Measurements from ENCODE around the gene PMPCA. TPM values are rescaled to one million over a fixed set of nuclear protein-coding genes. Genes with fewer than 3 reads are reported as not detected.

The PMPCA gene
- total RNA-seq, 1 experiment from 2014 or later = 94.5 TPM

DNA sequence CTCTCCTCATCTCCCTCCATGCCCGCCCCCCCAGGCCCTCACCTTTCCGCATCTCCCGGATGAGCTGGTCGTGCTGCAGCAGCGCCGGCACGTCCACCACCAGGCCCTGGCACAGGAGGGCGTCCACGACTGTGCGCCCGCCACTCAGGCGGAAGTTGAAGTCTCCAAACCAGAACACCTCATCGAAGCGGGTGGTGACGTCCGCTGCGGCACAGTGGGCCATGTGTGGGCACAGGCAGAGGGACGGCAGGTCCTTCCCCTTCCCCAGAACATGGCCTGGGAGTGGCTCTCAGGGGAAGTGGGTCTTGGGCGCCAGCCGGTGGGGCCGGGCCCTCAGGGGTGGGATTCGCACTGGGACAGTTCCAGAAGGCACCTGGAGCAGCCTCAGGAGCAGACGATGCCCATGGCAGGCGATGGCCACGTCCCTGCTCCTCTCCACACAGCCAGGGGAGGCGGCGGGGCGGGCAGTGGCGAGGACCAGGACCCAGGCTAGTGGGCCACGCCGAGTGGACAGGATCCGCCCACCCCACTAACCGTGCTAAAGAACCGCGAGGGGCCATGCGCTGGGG, 21.4 kb downstream of the PMPCA start:
- no peak overlapping the region for H2AK5ac ChIP-seq (ENCODE audit: insufficient read length, low read length)
- H2BK12ac ChIP-seq (ENCODE audit: insufficient read length, low read depth, low read length) = no peak overlapping the region
- H3K23ac ChIP-seq (ENCODE audit: insufficient read length, low read depth, low read length) = no peak overlapping the region
- Mint-ChIP-seq H3K9me3 (no peaks in the 10 kb centered on the region), H3K36me3 (ENCODE audit: insufficient read depth in 1 of 3, low read depth in 3 of 3) (peaks cover 4 to 25% (median 23%) of the 10 kb centered on the region in 3 experiments; a peak in 6 of 7 replicates), H3K27ac (no peak overlapping the region), H3K27me3 (ENCODE audit: low read depth) (no peaks in the 10 kb centered on the region), H3K4me3 (no peak overlapping the region), H3K4me1 (peaks cover 3% of the 10 kb centered on the region in 2 experiments; a peak in 3 of 4 replicates)
- H3K9ac ChIP-seq (ENCODE audit: extremely low read depth, insufficient read length, low read length) = no peak overlapping the region
- no peak overlapping the region for H3T11ph ChIP-seq (ENCODE audit: low read length)
- H3K14ac ChIP-seq (ENCODE audit: insufficient read depth, low read length) = no peak overlapping the region
- H3K4me2 ChIP-seq (ENCODE audit: insufficient read depth, insufficient read length, low read length) = no peak overlapping the region
- H3K27ac ChIP-seq (ENCODE audit: insufficient read length, low read depth, low read length) = no peak overlapping the region
- no peak overlapping the region for H3K4ac ChIP-seq (ENCODE audit: low read depth, low read length)
- no peaks in the 10 kb centered on the region for H3K9me3 ChIP-seq (ENCODE audit: control insufficient read depth, low read depth, low read length)
- WGBS (ENCODE audit: extremely low coverage, insufficient read length, low lambda C conversion rate) = no CpG with 5 or more reads among the region's 36 CpGs
- H4K91ac ChIP-seq (ENCODE audit: insufficient read length, low read depth, low read length) = no peak overlapping the region
- no peak for DNase-seq
- no peak overlapping the region for H3K18ac ChIP-seq (ENCODE audit: insufficient read length, low read depth, low read length)
- H4K5ac ChIP-seq (ENCODE audit: insufficient read length, low read depth, low read length) = no peak overlapping the region
- no peak overlapping the region for H2BK5ac ChIP-seq (ENCODE audit: insufficient read length, low read length)
- H3K4me1 ChIP-seq (ENCODE audit: insufficient read depth, low read length) = no peaks in the 10 kb centered on the region
- no peak overlapping the region for H2BK15ac ChIP-seq (ENCODE audit: low read depth, low read length)
- H4K20me1 ChIP-seq (ENCODE audit: control insufficient read depth, insufficient read depth, insufficient read length) = no peaks in the 10 kb centered on the region
- TF ChIP-seq, protein P1, sequence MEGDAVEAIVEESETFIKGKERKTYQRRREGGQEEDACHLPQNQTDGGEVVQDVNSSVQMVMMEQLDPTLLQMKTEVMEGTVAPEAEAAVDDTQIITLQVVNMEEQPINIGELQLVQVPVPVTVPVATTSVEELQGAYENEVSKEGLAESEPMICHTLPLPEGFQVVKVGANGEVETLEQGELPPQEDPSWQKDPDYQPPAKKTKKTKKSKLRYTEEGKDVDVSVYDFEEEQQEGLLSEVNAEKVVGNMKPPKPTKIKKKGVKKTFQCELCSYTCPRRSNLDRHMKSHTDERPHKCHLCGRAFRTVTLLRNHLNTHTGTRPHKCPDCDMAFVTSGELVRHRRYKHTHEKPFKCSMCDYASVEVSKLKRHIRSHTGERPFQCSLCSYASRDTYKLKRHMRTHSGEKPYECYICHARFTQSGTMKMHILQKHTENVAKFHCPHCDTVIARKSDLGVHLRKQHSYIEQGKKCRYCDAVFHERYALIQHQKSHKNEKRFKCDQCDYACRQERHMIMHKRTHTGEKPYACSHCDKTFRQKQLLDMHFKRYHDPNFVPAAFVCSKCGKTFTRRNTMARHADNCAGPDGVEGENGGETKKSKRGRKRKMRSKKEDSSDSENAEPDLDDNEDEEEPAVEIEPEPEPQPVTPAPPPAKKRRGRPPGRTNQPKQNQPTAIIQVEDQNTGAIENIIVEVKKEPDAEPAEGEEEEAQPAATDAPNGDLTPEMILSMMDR (conservative IDR thresholded peaks at IDR 0.05) = no peak
- H3K79me1 ChIP-seq (ENCODE audit: insufficient read depth, low read depth, low read length, poor library complexity, severe bottlenecking) = no peaks in the 10 kb centered on the region
- H2BK20ac ChIP-seq (ENCODE audit: low read depth, low read length, poor library complexity, severe bottlenecking) = no peak overlapping the region
- no peaks in the 10 kb centered on the region for H3K23me2 ChIP-seq (ENCODE audit: insufficient read length, low read depth, low read length, poor library complexity, severe bottlenecking)
- no peak overlapping the region for H4K8ac ChIP-seq (replicated peaks; ENCODE audit: insufficient read length, low read depth, low read length)
- peaks cover 2% of the 10 kb centered on the region; the same call in 1 of the 2 replicates for H3K79me2 ChIP-seq (ENCODE audit: insufficient read depth, low read length)
- no peak overlapping the region for H3K56ac ChIP-seq (ENCODE audit: insufficient read length, low read depth, low read length)
- no peaks in the 10 kb centered on the region for H3K27me3 ChIP-seq (ENCODE audit: insufficient read depth, low read length)
- H2AFZ ChIP-seq (ENCODE audit: low read length) = no peak overlapping the region
- H2BK120ac ChIP-seq (ENCODE audit: low read depth, low read length, poor library complexity, severe bottlenecking) = no peak overlapping the region
